Measurements from ENCODE around the gene UBE2M. TPM values are rescaled to one million over a fixed set of nuclear protein-coding genes. Genes with fewer than 3 reads are reported as not detected.

Gene UBE2M
- total RNA-seq, 4 donors from 2014 or later, result 16.4 to 31.5 (median 21.7) TPM

- no peaks in the 10 kb centered on the region for H3K9me3 ChIP-seq
- H3K36me3 ChIP-seq, result peaks cover 20% of the 10 kb centered on the region
- peaks cover 62% of the 10 kb centered on the region for H3K4me1 ChIP-seq
- H3K27me3 ChIP-seq, result no peaks in the 10 kb centered on the region
- H3K4me3 ChIP-seq, result peak overlapping the region; percentile 80
- no peak for TF ChIP-seq EP300 (IDR thresholded peaks at IDR 0.05)
- TF ChIP-seq CTCF (IDR thresholded peaks at IDR 0.05), result peak; percentile 33 to 62
- DNase-seq (ENCODE audit: low spot score in 2 of 2), result no peak
- H3K27ac ChIP-seq, result peak overlapping the region; percentile 97
- 2% methylated on average over 17 of the region's 22 CpGs for WGBS
Measured at GRCh38 chr19:58518256-58519086, 39.9 kb downstream of the UBE2M start.

- Histone ChIP-seq H3K4me3 (peak overlapping the region; percentile 80), H3K27me3 (no peaks in the 10 kb centered on the region), H3K4me1 (peaks cover 64% of the 10 kb centered on the region), H3K27ac (no peak overlapping the region), H3K36me3 (peaks cover 20% of the 10 kb centered on the region), H3K9me3 (no peaks in the 10 kb centered on the region)
- no peak for TF ChIP-seq CTCF (IDR thresholded peaks at IDR 0.05)
- no peak for TF ChIP-seq POLR2A (IDR thresholded peaks at IDR 0.05)
- TF ChIP-seq POLR2AphosphoS5 (IDR thresholded peaks at IDR 0.05), result no peak
- no peak for TF ChIP-seq EP300 (IDR thresholded peaks at IDR 0.05)
- no peak for DNase-seq (ENCODE audit: low spot score in 2 of 2)
- WGBS, result 93% methylated on average over 41 of the region's 65 CpGs
Measured at GRCh38 chr19:58516964-58517833, 41.2 kb downstream of the UBE2M start.

GRCh38 chr19:58516246-58516836 lies 42.1 kb downstream of the UBE2M start:
- DNase-seq (ENCODE audit: low spot score in 2 of 2), result no peak
- Histone ChIP-seq H3K27me3 (no peaks in the 10 kb centered on the region), H3K4me1 (peaks cover 64% of the 10 kb centered on the region), H3K9me3 (no peaks in the 10 kb centered on the region), H3K27ac (no peak overlapping the region), H3K36me3 (peaks cover 20% of the 10 kb centered on the region), H3K4me3 (no peak overlapping the region)
- TF ChIP-seq POLR2AphosphoS5 (IDR thresholded peaks at IDR 0.05) (no peak), CTCF (IDR thresholded peaks at IDR 0.05) (no peak), EP300 (IDR thresholded peaks at IDR 0.05) (no peak), POLR2A (IDR thresholded peaks at IDR 0.05) (no peak)
- WGBS, result 91% methylated on average over 18 of the region's 25 CpGs

- Histone ChIP-seq H3K4me3 (no peak overlapping the region), H3K27me3 (no peaks in the 10 kb centered on the region), H3K27ac (no peak overlapping the region), H3K4me1 (peaks cover 59% of the 10 kb centered on the region), H3K36me3 (peaks cover 20% of the 10 kb centered on the region), H3K9me3 (no peaks in the 10 kb centered on the region)
- TF ChIP-seq EP300 (IDR thresholded peaks at IDR 0.05), result no peak
- TF ChIP-seq POLR2AphosphoS5 (IDR thresholded peaks at IDR 0.05), result no peak
- TF ChIP-seq CTCF (IDR thresholded peaks at IDR 0.05), result no peak
- no peak for TF ChIP-seq POLR2A (IDR thresholded peaks at IDR 0.05)
- DNase-seq (ENCODE audit: low spot score in 2 of 2), result no peak
- 100% methylated on average over 2 of the region's 2 CpGs for WGBS
Measured at GRCh38 chr19:58515259-58515658, 43.2 kb downstream of the UBE2M start.

Data from suprapubic skin (tissue), 4 donors.